ENCODE measurements around the gene KRTAP10-5.
"Not testable (repeated sequence)": the region's sequence is repeated elsewhere in the genome, so short reads cannot be mapped to it uniquely, and the experiment has no call there.

Gene KRTAP10-5

DNA sequence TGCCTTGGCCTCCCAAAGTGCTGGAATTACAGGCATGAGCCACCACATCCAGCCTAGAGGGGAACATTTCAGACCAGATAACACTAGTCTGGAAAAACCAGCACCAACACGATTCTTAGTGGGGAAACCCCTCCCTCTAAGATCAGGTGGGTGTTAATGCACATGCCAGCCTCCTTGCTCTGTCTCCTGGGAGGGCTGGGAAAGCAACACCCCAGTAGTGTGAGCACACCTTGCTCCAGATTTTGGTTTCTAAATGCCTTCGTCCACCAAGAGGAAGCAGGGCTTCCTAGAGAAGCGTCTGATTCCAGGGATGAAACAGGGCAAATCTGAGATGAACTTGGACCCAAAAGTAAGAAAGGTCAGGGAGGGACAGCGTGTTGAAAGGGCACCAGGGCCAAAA is 9.1 kb downstream of the KRTAP10-5 start:
- no peak for DNase-seq

GRCh38 chr21:44569861-44570517 is 10.4 kb downstream of the KRTAP10-5 start:
- no peak for DNase-seq

DNA sequence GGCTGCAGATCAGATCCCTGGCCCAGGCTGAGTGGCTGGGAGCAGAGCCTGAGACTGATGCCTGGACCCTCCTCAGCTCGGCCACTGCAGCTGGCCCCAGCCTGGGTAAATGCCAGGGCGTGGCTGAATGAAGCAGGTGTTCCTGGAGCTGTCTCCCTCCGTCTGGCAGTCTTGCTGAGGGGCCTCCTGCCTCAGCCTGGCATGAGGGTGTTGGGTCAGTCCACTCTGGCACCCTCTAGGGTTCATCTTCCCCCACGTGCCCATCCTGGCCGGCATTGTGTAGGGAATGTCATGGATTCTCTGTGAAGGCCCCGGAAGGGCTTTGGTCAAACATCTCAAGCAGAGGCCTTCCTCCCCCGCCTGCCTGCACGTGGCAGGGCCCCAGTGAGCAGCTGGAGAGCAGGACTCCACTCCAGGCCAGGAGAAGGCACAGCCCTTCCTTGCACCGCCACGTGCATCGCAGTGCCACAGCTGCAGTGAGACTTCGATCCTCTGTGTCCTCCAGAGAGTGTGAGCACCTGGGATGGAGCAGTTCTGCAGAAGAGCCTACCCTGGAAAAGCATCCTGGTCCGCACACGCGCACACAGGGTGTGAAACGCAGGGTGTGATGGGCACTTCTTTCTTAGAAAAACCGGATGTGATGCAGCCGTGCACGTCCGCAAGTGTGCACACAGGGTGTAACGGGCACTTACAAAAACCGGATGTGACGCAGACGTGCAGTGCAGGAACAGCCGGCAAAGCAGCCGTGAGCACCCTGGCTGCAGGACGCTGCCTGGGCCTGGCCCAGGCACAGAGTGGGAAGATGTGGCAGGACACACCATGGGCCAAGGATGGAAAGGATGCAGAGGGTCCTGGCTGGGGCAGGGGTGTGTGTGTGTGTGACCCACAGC is 11.5 kb downstream of the KRTAP10-5 start:
- DNase-seq = no peak

- no peak for DNase-seq
Observed at GRCh38 chr21:44568261-44568660, 12.1 kb downstream of the KRTAP10-5 start.

DNA sequence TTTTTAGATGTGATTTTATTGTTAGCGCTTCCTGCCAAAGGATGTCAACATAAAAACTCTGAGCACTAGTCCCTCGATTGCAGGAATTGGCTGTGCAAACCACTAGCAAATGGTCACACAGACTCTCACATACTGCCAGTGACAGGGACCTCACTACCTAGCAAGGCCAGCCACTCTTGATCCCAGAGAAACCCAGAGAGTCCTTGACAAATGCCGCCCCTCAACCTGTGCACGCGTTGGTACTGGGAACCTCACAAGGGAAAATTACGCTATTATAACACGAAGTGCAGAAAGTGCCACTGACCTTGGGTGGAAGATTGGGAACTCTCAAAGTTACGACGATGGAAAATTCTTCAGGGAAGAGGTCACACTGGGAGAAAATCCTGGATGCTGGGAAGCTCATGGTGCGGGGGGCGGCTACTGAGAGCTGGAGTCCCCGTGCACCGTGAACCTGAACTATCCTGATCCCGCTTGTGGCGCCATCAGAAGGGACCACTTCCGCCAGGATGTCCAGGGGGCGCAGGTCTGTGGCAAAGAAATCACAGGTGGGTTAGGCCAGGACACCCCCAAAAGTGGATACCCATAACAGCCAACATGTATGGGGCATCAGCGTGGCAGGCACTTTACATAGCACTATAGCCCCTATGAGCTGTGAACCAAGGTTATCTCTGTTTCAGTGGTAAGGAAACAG is 12.8 kb downstream of the KRTAP10-5 start:
- no peak for DNase-seq

DNA sequence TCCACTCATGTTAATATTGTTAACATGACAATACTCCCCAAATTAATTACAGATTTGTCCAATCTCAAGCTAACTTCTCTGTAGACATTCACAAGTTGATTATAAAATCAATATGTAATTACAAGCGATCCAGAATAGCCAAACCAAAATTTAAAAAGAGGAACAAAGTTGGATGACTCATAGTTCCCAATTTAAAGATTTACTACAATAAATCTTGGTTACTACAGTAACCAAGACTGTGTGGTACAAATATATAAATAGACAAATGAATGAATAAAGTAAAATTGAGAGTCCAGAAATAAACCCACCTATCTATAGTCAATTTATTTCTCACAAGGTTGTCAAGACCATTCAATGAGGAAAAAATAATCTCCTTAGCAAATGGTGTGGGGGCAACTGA is 14.0 kb downstream of the KRTAP10-5 start:
- DNase-seq = no peak

DNA sequence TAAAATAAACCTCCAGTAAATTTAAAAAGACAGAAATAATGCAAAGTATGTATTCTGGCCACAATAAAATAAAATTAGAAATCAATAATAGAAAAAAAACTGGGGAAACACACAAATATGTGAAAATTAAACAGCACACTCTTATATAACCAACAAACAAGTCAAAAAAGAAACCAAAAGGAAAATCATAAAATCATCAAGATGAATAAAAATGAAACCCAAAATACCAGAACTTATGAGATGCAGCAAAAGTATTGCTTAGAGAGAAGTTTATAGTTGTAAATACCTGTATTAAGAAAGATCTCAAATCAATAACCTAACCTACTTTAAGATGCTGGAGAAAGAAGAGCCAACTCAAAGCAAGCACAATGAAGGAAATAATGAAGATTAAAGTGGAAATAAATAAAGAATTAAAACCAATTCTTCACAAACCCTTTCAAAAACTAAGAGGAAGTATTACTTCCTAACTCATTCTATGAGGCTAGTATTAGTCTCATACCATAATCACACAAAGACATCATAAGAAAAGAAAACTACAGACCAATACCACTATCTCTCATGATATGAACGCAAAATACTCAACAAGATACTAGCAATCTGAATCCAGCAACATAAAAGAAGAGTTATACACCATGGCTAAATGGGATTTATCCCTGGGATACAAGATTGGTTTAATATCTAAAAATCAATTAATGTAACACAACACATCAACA is 15.4 kb downstream of the KRTAP10-5 start:
- no peak for DNase-seq

DNA sequence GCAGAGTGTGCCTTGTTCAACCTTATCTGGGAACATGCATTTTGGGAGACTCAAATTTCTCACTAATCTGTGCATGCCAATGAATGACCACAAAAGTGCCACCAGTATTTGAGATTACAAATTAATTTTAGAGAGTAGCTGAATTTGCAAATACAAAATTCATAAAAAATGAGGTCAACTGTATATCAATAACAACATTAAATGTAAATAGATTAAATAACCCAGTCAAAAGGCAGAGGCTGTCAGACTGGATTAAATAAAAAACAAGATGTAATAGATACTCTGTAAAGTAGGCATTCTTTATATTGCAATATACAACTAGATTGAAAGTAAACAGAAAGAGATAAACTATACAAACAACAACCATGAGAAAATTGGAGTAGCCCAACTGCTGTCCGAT is 16.3 kb downstream of the KRTAP10-5 start:
- DNase-seq = no peak

- no peak for DNase-seq
Observed at GRCh38 chr21:44558695-44559094, 21.7 kb downstream of the KRTAP10-5 start, which contains the start of gene KRTAP10-3. Gene KRTAP10-3, minus strand, starts transcription at chr21:44558795. Its CDS starts 80 bp downstream, at chr21:44558715.

DNA sequence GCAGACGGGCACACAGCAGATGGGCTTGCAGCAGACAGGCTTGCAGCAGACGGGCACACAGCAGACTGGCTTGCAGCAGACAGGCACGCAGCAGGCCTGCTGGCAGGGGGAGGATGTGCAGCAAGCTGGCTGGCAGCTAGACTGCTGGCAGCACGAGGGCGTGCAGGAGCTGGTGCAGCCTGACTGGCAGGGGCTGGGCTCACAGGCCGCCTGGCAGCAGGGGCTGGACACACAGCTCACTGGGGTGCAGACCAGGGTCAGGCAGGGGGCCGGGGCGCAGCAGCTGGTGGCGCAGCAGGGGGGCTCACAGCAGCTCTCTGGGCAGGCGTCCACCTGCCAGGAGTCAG is 22.1 kb downstream of the KRTAP10-5 start:
- DNase-seq = not testable (repeated sequence)

DNA sequence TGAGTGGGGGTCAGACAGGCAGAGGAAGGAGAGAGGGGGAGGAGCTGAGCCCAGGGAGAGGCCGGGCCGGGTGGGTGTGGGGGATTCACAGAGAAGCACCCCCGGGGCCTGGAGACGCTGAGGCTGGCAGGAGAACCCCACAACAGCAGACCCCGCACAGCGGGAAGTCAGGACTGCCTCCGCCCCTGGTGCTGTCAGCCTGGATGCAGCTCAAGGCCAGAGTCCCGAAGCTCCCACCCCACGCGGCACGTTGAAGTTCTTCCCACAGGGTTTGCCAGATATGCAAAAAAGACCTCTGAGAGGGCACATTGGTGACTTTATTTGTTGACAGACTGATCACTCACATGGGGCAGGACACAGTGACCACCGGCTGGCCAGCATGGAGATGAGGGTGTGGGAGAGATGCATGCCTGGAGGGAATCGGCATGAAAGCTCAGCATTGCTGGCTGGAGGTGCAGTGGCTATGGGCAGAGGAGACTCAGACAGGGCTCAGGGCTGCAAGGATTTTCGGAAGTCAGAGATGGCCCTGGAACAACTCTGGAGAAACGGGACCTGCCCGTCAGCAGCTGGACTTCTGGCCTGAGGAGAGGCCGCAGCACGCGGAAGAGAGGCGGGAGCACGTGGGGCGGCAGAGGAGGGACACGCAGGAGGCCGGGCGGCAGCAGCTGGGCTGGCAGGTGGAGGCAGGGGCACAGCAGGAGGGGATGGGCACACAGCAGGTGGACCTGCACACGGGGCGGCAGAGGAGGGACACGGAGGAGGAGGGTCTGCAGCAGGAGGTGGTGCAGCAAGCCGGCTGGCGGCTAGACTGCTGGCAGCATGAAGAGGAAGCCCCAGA is 22.7 kb downstream of the KRTAP10-5 start:
- no peak for DNase-seq

DNA sequence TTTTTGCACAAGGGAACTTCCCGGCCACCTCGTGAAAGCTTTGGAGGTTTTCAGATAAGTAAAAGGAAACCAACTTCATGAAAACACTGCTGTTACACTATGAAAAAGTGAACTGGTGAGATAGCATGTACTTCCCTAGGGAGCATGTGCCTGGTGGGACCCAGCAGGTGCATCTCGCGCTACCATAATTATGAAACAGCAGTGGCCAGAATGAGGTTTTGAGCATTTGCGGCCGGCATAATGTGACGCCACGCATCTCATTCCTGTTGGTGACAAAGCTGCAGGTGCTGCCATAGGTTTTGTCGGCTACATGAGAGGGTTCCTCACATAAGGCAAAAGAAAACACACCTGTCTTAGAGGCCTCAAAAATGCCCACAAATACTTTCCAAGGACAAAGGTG is 23.5 kb downstream of the KRTAP10-5 start:
- DNase-seq = no peak

DNA sequence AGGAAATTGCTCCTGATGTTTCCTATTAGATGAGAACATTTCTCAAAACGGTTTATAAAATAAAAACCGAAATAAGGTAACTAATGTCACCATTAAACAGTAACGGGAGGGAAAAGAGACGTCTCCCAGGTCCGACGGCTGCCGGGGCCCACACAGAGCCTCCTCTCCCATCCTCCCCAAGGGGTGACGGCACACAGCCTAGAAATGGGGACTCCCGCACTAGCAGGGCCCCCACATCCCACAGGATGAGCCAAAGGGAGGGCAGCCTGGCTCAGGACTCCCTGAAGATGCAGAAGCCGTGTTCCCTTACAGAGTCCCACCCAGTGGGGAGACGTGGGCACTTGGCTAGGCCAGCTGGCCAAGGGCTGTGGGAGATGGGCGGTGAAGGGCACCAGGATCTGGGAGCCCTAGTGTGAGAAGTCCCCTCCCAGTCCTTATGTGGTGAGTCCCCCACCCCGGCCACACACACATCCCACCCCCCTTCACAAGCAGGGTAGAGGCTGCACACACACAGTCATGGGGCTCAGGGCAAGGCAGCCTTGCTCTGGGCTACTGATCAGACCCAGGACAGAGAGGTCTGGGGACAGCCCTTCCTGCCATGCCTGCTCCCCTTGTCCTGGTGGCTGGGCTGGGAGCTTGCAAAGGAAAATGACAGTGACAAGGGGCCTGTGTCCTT is 25.1 kb downstream of the KRTAP10-5 start:
- DNase-seq = no peak

DNA sequence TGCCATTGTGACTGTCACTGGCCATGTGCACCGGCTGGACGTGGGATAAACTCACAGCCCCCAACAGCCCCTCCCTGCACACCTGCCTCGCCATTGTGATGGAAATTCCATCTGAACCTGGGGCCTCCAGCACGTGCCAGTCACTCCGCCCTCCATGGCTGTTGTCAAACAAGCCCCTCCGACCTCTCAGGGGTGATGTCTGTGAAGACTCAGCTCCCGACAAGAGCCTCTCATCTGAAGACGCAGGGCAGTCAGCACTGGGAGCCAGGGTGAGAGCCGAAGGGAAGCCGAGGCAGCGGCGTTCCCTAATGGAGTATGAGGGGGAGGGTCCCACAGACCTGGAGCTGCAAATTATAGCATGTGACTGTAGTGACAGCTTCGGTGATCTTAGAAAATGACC is 27.7 kb downstream of the KRTAP10-5 start:
- no peak for DNase-seq

- DNase-seq = no peak
Observed at GRCh38 chr21:44552136-44552535, 28.3 kb downstream of the KRTAP10-5 start.

DNA sequence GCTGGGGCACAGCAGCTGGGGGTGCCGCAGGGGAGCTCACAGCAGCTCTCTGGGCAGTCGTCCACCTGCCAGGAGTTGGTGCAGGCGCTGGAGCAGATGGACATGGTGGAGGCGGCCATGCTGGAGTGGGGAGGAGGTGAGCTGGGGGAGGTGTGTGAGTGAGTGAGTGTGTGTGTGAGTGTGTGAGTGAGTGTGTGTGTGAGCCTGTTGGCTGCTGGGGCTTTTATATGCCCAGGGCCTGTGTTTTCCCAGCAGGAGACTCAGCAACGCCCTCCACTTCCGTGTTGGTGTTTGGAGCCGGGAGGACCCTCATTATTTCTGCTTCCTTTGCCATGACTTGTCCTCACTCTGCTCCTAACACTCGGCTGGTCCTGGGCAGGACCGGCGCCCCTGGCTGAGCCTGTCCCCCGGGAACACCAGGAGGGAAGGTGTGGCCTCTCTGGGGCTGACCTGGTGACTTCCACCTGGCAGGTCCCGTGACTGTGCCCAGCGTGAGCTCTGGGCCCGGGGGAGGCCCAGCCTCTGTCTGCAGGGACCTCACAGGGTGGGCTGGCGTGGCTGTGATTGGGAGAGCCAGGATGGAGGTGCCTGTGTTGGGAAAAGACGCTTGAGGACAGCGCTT is 29.0 kb downstream of the KRTAP10-5 start, which contains the start of gene KRTAP10-2:
TSS of gene KRTAP10-2 (minus strand) at position 166 of the 622 bp plus-strand sequence. CDS start at position 119, 47 bp downstream.
- no peak for DNase-seq

DNA sequence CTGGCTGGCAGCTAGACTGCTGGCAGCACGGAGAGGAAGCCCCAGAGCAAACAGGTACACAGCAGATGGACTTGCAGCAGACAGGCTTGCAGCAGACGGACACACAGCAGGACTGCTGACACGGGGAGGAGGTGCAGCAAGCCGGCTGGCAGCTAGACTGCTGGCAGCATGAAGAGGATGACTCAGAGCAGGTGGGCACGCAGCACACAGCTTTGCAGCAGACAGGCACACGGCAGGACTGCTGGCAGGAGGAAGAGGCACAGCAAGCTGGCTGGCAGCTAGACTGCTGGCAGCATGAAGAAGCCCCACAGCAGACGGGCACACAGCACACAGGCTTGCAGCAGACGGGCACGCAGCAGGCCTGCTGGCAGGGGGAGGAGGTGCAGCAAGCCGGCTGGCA is 29.6 kb downstream of the KRTAP10-5 start:
- no peak for DNase-seq

GRCh38 chr21:44550285-44550684 is 30.1 kb downstream of the KRTAP10-5 start:
- DNase-seq = not testable (repeated sequence)

DNA sequence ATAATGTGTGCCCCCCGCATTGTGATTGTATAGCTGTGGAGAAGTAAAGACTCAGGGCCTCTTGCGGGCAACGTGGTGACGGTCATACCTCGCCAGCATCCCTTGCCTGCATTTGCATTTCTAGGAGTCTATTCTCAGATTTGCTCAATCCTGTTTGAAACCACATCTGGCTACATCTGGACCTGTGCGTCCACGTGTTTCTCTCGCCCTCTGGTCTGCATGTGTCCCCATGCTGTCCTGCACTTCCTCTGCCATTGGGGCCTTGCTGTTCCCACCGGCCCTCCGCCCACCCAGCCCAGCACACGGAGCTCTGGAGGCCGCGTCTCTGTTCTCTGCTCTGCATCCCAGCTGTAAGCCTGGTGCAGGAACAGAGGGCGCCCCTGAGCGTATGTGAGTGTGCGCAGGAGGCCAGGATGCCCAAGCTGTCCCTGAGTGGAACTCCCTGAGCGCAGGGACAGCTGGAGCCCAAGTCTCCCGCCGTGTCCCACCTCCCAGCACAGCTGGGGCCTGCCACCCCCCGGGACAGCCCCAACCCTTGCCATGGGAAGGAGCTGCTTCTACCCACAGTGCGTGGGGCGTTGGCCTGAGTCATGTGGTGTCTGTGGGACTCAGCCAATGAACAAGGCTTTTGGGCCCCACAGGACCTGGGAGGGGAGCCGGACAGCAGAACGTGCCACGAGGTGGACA is 30.7 kb downstream of the KRTAP10-5 start:
- no peak for DNase-seq

- DNase-seq = no peak
Observed at GRCh38 chr21:44548922-44549321, 31.5 kb downstream of the KRTAP10-5 start.
